OCI-LY1 (cell line): ENCODE measurements around the gene RYR3.

ENCODE experiments used
- H2AFZ ChIP-seq: fragments of 200-600 bp; sonication (generic), shearing (Covaris generic); 2 replicates; pipeline ENCODE4 v1.6.0; 2014; ENCODE audit warnings: antibody characterized with exemption, mild to moderate bottlenecking, low read length
- H3F3A ChIP-seq: fragments of 200-600 bp; sonication (generic), shearing (Covaris generic); 2 replicates; pipeline ENCODE4 v1.6.0; 2014; ENCODE audit warnings: mild to moderate bottlenecking, antibody characterized with exemption, low read length, moderate library complexity; ENCODE audit not compliant: insufficient read depth
- H3K27ac ChIP-seq: fragments of 200-600 bp; sonication (generic); 2 replicates; pipeline ENCODE4 v1.5.1; 2014; ENCODE audit warnings: low read length, mixed run types, mild to moderate bottlenecking, low read depth; ENCODE audit not compliant: poor library complexity, severe bottlenecking
- H3K27me3 ChIP-seq: fragments of 200-600 bp; sonication (generic); 2 replicates; pipeline ENCODE4 v1.6.0; 2014; ENCODE audit warnings: antibody characterized with exemption, mild to moderate bottlenecking, low read length, moderate library complexity; ENCODE audit not compliant: insufficient read depth
- H3K36me3 ChIP-seq: fragments of 200-600 bp; sonication (generic); 2 replicates; pipeline ENCODE4 v1.6.1; 2014; ENCODE audit warnings: mild to moderate bottlenecking, antibody characterized with exemption, low read length, moderate library complexity, mixed read lengths; ENCODE audit not compliant: insufficient read depth
- H3K4me1 ChIP-seq: fragments of 200-600 bp; sonication (generic); 2 replicates; pipeline ENCODE4 v1.5.1; 2014; ENCODE audit warnings: mild to moderate bottlenecking, low read length, moderate library complexity; ENCODE audit not compliant: insufficient read depth, severe bottlenecking
- H3K4me2 ChIP-seq: fragments of 200-600 bp; sonication (generic), shearing (Covaris generic); 2 replicates; pipeline ENCODE4 v1.6.1; 2014; ENCODE audit warnings: low read length
- H3K4me3 ChIP-seq: fragments of 200-600 bp; sonication (generic); 2 replicates; pipeline ENCODE4 v1.5.1; 2014; ENCODE audit warnings: low read length, low read depth, mild to moderate bottlenecking, mixed read lengths; ENCODE audit not compliant: poor library complexity, severe bottlenecking
- H3K79me2 ChIP-seq: fragments of 200-600 bp; shearing (Covaris generic); 2 replicates; pipeline ENCODE4 v1.6.1; 2016; ENCODE audit warnings: mixed run types, low read length, mixed read lengths; ENCODE audit not compliant: insufficient read depth
- H3K9ac ChIP-seq: fragments of 200-600 bp; sonication (generic), shearing (Covaris generic); 2 replicates; pipeline ENCODE4 v1.6.1; 2014; ENCODE audit warnings: mild to moderate bottlenecking, low read length, mixed read lengths
- H3K9me2 ChIP-seq: fragments of 200-600 bp; sonication (generic), shearing (Covaris generic); 2 replicates; pipeline ENCODE4 v1.6.1; 2014; ENCODE audit warnings: low read depth, mild to moderate bottlenecking, low read length, mixed read lengths
- H3K9me3 ChIP-seq: fragments of 200-600 bp; shearing (Covaris generic); 2 replicates; pipeline ENCODE4 v1.6.1; 2014; ENCODE audit warnings: low read length, mixed read lengths
- H4K20me1 ChIP-seq: fragments of 200-600 bp; sonication (generic), shearing (Covaris generic); 2 replicates; pipeline ENCODE4 v1.6.0; 2016; ENCODE audit warnings: mild to moderate bottlenecking, low read length; ENCODE audit not compliant: insufficient read depth
- CTCF ChIP-seq: fragments of 200-600 bp; sonication (generic), shearing (Covaris generic); IDR thresholded peaks from 2 replicates; pipeline ENCODE4 v1.5.1; 2017; ENCODE audit warnings: mild to moderate bottlenecking, antibody characterized with exemption, low read length, moderate library complexity, mixed read lengths
- EZH2 ChIP-seq: fragments of 200-600 bp; sonication (generic), shearing (Covaris generic); IDR thresholded peaks from 2 replicates; pipeline ENCODE4 v1.8.0; 2017; ENCODE audit warnings: borderline replicate concordance, mixed run types, mild to moderate bottlenecking, antibody characterized with exemption, low read length, moderate library complexity, mixed read lengths

The RYR3 gene

GRCh38 chr15:33534642-33535041 lies 223.9 kb downstream of the RYR3 start:
- no peaks in the 10 kb centered on the region for H3K79me2 ChIP-seq
- no peak overlapping the region for H3K4me3 ChIP-seq
- H3K9me2 ChIP-seq, result no peaks in the 10 kb centered on the region
- no peak overlapping the region for H2AFZ ChIP-seq
- no peaks in the 10 kb centered on the region for H3F3A ChIP-seq
- no peaks in the 10 kb centered on the region for H3K36me3 ChIP-seq
- no peaks in the 10 kb centered on the region for H3K4me1 ChIP-seq
- no peak overlapping the region for H3K4me2 ChIP-seq
- H4K20me1 ChIP-seq, result no peaks in the 10 kb centered on the region
- TF ChIP-seq EZH2 (no peak), CTCF (no peak)
- no peaks in the 10 kb centered on the region for H3K9me3 ChIP-seq
- H3K9ac ChIP-seq, result no peak overlapping the region
- no peaks in the 10 kb centered on the region for H3K27me3 ChIP-seq
- no peak overlapping the region for H3K27ac ChIP-seq

GRCh38 chr15:33535135-33535534 lies 224.4 kb downstream of the RYR3 start:
- H3K4me1 ChIP-seq, result no peaks in the 10 kb centered on the region
- H3K27ac ChIP-seq, result no peak overlapping the region
- H3K36me3 ChIP-seq, result no peaks in the 10 kb centered on the region
- no peak overlapping the region for H2AFZ ChIP-seq
- no peak overlapping the region for H3K4me3 ChIP-seq
- H3K27me3 ChIP-seq, result no peaks in the 10 kb centered on the region
- TF ChIP-seq EZH2 (no peak), CTCF (no peak)
- H3K9me3 ChIP-seq, result no peaks in the 10 kb centered on the region
- H3K79me2 ChIP-seq, result no peaks in the 10 kb centered on the region
- no peak overlapping the region for H3K4me2 ChIP-seq
- no peaks in the 10 kb centered on the region for H3K9me2 ChIP-seq
- no peaks in the 10 kb centered on the region for H4K20me1 ChIP-seq
- H3F3A ChIP-seq, result no peaks in the 10 kb centered on the region
- no peak overlapping the region for H3K9ac ChIP-seq

GRCh38 chr15:33539825-33540573 lies 229.2 kb downstream of the RYR3 start:
- H3K27me3 ChIP-seq, result no peaks in the 10 kb centered on the region
- no peak overlapping the region for H3K4me2 ChIP-seq
- H3F3A ChIP-seq, result no peaks in the 10 kb centered on the region
- H3K9ac ChIP-seq, result no peak overlapping the region
- H4K20me1 ChIP-seq, result no peaks in the 10 kb centered on the region
- no peak overlapping the region for H2AFZ ChIP-seq
- no peak overlapping the region for H3K27ac ChIP-seq
- H3K9me3 ChIP-seq, result no peaks in the 10 kb centered on the region
- no peaks in the 10 kb centered on the region for H3K79me2 ChIP-seq
- no peaks in the 10 kb centered on the region for H3K4me1 ChIP-seq
- no peak for TF ChIP-seq EZH2
- TF ChIP-seq CTCF, result no peak
- no peaks in the 10 kb centered on the region for H3K9me2 ChIP-seq
- no peaks in the 10 kb centered on the region for H3K36me3 ChIP-seq
- no peak overlapping the region for H3K4me3 ChIP-seq
